Endothelial cell of umbilical vein (primary cell): ENCODE data around the gene ABCC1. TPM values are rescaled to one million over a fixed set of nuclear protein-coding genes. Genes with fewer than 3 reads are reported as not detected.

ENCODE experiments used
- BruUV-seq: library from RNA; stranded (reverse); fragments of 400-500 nt; replicated peaks from 2 replicates; lab custom pipeline; 2021; lab: Mats Ljungman, UMichigan
- CTCF ChIA-PET: fragments of 300-600, 350-600 bp; sonication (Branson Sonifier 250); formaldehyde crosslinking; loops from one replicate; lab custom pipeline; 2021; ENCODE audit warnings: antibody characterized with exemption, inconsistent platforms; lab: Charles Lee
- POLR2A ChIA-PET: fragments of 300-600, 350-600 bp; sonication (Branson Sonifier 250); formaldehyde crosslinking; loops from one replicate; lab custom pipeline; 2021; ENCODE audit warnings: antibody characterized with exemption, inconsistent platforms; lab: Charles Lee
- DNase-seq: peaks from one replicate; pipeline ENCODE4 v3.0.0-alpha.2; 2011; ENCODE audit warnings: low read depth, low spot score
- FAIRE-seq: peaks from 2 replicates; lab custom pipeline; 2011; peaks lifted over from hg19 to GRCh38; lab: Jason Lieb, UNC
- H2AFZ ChIP-seq: 2 replicates; pipeline ENCODE4 v1.6.0; 2012; ENCODE audit warnings: low read depth, low read length, control low read depth, inconsistent platforms
- H3K27ac ChIP-seq: 2 replicates; pipeline ENCODE4 v1.5.1; 2011; ENCODE audit warnings: low read depth, mild to moderate bottlenecking, control low read depth, low read length, moderate library complexity; ENCODE audit not compliant: insufficient read depth
- H3K27me3 ChIP-seq, 2 experiments: 2 replicates each; pipeline versions ENCODE4 v1.6.0 to v1.6.1; 2011; ENCODE audit warnings: low read length in 2 of 2, mixed read lengths in 1 of 2; ENCODE audit not compliant: control insufficient read depth in 2 of 2, insufficient read depth in 2 of 2
- H3K36me3 ChIP-seq, 2 experiments: 2 replicates in 1 of 2; 3 replicates in 1 of 2; pipeline ENCODE4 v1.5.1; 2011; ENCODE audit warnings: low read length in 2 of 2, mild to moderate bottlenecking in 1 of 2, moderate library complexity in 1 of 2; ENCODE audit not compliant: control insufficient read depth in 2 of 2, insufficient read depth in 2 of 2; ENCODE audit errors: extremely low read depth in 1 of 2
- H3K4me1 ChIP-seq: 3 replicates; pipeline ENCODE4 v1.5.1; 2011; ENCODE audit warnings: mild to moderate bottlenecking, low read length; ENCODE audit not compliant: control insufficient read depth, insufficient read depth; ENCODE audit errors: extremely low read depth
- H3K4me2 ChIP-seq: 2 replicates; pipeline ENCODE4 v1.6.1; 2011; ENCODE audit warnings: low read length, control low read depth, mixed read lengths; ENCODE audit not compliant: insufficient read depth
- H3K4me3 ChIP-seq, 3 experiments: fragments of 200-600 bp in 1 of 3; sonication (generic), shearing (Covaris generic) in 1 of 3; replicated peaks in 1 of 3; 2 replicates each; pipeline ENCODE4 v1.5.1; 2011 to 2016; ENCODE audit warnings: control low read depth in 3 of 3, low read length in 3 of 3, mild to moderate bottlenecking in 2 of 3, inconsistent platforms in 1 of 3, low read depth in 1 of 3, moderate library complexity in 1 of 3; ENCODE audit not compliant: insufficient read depth in 1 of 3
- H3K79me2 ChIP-seq: 2 replicates; pipeline ENCODE4 v1.6.0; 2012; ENCODE audit warnings: low read length, inconsistent platforms; ENCODE audit not compliant: control insufficient read depth, insufficient read depth
- H3K9ac ChIP-seq: replicated peaks from 2 replicates; pipeline ENCODE3; 2011; ENCODE audit warnings: low read length, control low read depth; ENCODE audit not compliant: insufficient read depth; ENCODE audit errors: extremely low read depth
- H3K9me1 ChIP-seq: replicated peaks from 3 replicates; pipeline ENCODE4 v1.6.0; 2011; ENCODE audit warnings: mild to moderate bottlenecking, low read length; ENCODE audit not compliant: control insufficient read depth, insufficient read depth; ENCODE audit errors: extremely low read depth
- H3K9me3 ChIP-seq: replicated peaks from 2 replicates; pipeline ENCODE4 v1.5.1; 2012; ENCODE audit warnings: low read length, inconsistent platforms; ENCODE audit not compliant: control insufficient read depth, insufficient read depth
- H4K20me1 ChIP-seq: replicated peaks from 2 replicates; pipeline ENCODE3; 2011; ENCODE audit warnings: mild to moderate bottlenecking, low read length; ENCODE audit not compliant: control insufficient read depth, insufficient read depth; ENCODE audit errors: extremely low read depth
- CTCF ChIP-seq, 2 donors: IDR thresholded peaks; 1 replicate in 1 of 2; 2 replicates in 1 of 2; pipeline ENCODE4 v1.5.1; 2011; ENCODE audit warnings: low read length in 2 of 2, mild to moderate bottlenecking in 2 of 2, moderate library complexity in 2 of 2, control low read depth in 1 of 2, inconsistent platforms in 1 of 2, low read depth in 1 of 2; ENCODE audit not compliant: insufficient read depth in 1 of 2; ENCODE audit errors: extremely low read depth in 1 of 2
- EZH2 ChIP-seq: IDR thresholded peaks from 2 replicates; pipeline ENCODE4 v1.6.1; 2012; ENCODE audit warnings: borderline replicate concordance, low read depth, mild to moderate bottlenecking, moderate library complexity, low read length, inconsistent platforms; ENCODE audit not compliant: severe bottlenecking
- FOS ChIP-seq: IDR thresholded peaks from 2 replicates; pipeline ENCODE4 v1.6.1; 2011; ENCODE audit warnings: mild to moderate bottlenecking, low read length, moderate library complexity, borderline replicate concordance; ENCODE audit not compliant: insufficient read depth
- GATA2 ChIP-seq: IDR thresholded peaks from 2 replicates; pipeline ENCODE4 v1.7.0; 2011; ENCODE audit warnings: low read depth, mild to moderate bottlenecking, moderate library complexity, mixed read lengths, low read length; ENCODE audit not compliant: insufficient read length, insufficient read depth
- JUN ChIP-seq: IDR thresholded peaks from 2 replicates; pipeline ENCODE4 v1.6.1; 2011; ENCODE audit warnings: borderline replicate concordance, low read depth; ENCODE audit not compliant: insufficient read length, insufficient read depth
- MYC ChIP-seq: IDR thresholded peaks from one replicate; pipeline ENCODE4 v1.6.1; 2011; ENCODE audit warnings: mild to moderate bottlenecking, low read depth, low read length
- POLR2A ChIP-seq: IDR thresholded peaks from 2 replicates; pipeline ENCODE4 v1.6.1; 2012; ENCODE audit warnings: low read depth, mild to moderate bottlenecking, control low read depth, low read length
- POLR2AphosphoS5 ChIP-seq: IDR thresholded peaks from 2 replicates; pipeline ENCODE4 v1.6.1; 2012; ENCODE audit warnings: low read depth, mild to moderate bottlenecking, control low read depth, low read length, moderate library complexity; ENCODE audit not compliant: insufficient read depth
- dilution Hi-C: fragments of 300-500 bp; cut with MboI; formaldehyde crosslinking; loops from one replicate; pipeline ENCODE4 v1.15.0; 2019; ENCODE audit warnings: low sequenced_read_pairs; ENCODE audit not compliant: extremely low pct_ligation_motif_present
- intact Hi-C: fragments of 100-400 bp; cut with micrococcal nuclease; formaldehyde crosslinking; loops from one replicate; pipeline ENCODE4 v1.10.0; 2022
- polyA plus RNA-seq, 4 experiments: library from polyadenylated mRNA; depleted of rRNA in 3 of 4; stranded (reverse) in 3 of 4; unstranded in 1 of 4; fragments of >200 nt; gene quantifications; 2 replicates each; pipeline versions ENCODE4 v1.2.1 to v1.2.3, GENCODE V29; 2011 to 2012; ENCODE audit warnings: missing spikeins in 1 of 4
- total RNA-seq: library from RNA; stranded (reverse); gene quantifications from 2 replicates; pipeline ENCODE4 v1.2.3, GENCODE V29; 2021
- TF ChIP-seq, protein P1 (sequence below): IDR thresholded peaks from 2 replicates; pipeline ENCODE4 v1.6.1; 2011; ENCODE audit not compliant: insufficient read depth, insufficient read length

Gene ABCC1
- total and polyA plus RNA-seq, 2 donors (not counting 3 experiments of a cell fraction or from before 2014, with no cell fraction given) = 46.1 to 89.2 TPM

- H3K9me3 ChIP-seq = no peaks in the 10 kb centered on the region
- no peaks in the 10 kb centered on the region for H3K4me1 ChIP-seq
- H3K9ac ChIP-seq = no peak overlapping the region
- TF ChIP-seq FOS (no peak), CTCF (IDR thresholded peaks at IDR 0.05; ENCODE audit: extremely low read depth in 1 of 2, insufficient read depth in 1 of 2, low read depth in 1 of 2, low read length in 2 of 2) (no peak), EZH2 (no peak), MYC (no peak), JUN (no peak), POLR2AphosphoS5 (no peak), POLR2A (no peak), GATA2 (no peak)
- TF ChIP-seq, protein P1, sequence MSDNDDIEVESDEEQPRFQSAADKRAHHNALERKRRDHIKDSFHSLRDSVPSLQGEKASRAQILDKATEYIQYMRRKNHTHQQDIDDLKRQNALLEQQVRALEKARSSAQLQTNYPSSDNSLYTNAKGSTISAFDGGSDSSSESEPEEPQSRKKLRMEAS = no peak
- no peaks in the 10 kb centered on the region for H3K79me2 ChIP-seq
- DNase-seq (no peak), FAIRE-seq (no peak)
- no peaks in the 10 kb centered on the region for H3K27me3 ChIP-seq
- intact Hi-C loops = no loop called here
- dilution Hi-C loops = no loop called here
- POLR2A ChIA-PET = no interaction called here
- BruUV-seq = no TSS peak
- CTCF ChIA-PET = no interaction called here
- H2AFZ ChIP-seq = no peak overlapping the region
- H3K36me3 ChIP-seq = peaks cover 15 to 39% of the 10 kb centered on the region in 2 experiments
- no peak overlapping the region for H3K27ac ChIP-seq
- no peaks in the 10 kb centered on the region for H4K20me1 ChIP-seq
- H3K4me3 ChIP-seq = no peak overlapping the region
- no peaks in the 10 kb centered on the region for H3K9me1 ChIP-seq
- H3K4me2 ChIP-seq = no peak overlapping the region
These were observed 160.7 kb downstream of the ABCC1 start for GRCh38 chr16:16110111-16110490.
